AG09309 (cell line): ENCODE data around the gene MUCL3.
"Not testable (repeated sequence)": the region's sequence is repeated elsewhere in the genome, so short reads cannot be mapped to it uniquely, and the experiment has no call there.

Source experiments
- DNase-seq: peaks from one replicate; pipeline ENCODE4 v3.0.0-alpha.2; 2010; ENCODE audit warnings: low read depth
- H3K4me3 ChIP-seq: 2 replicates; pipeline ENCODE4 v1.5.1; 2011; ENCODE audit warnings: mild to moderate bottlenecking, low read depth, low read length, moderate library complexity; ENCODE audit not compliant: control insufficient read depth
- TF ChIP-seq, protein P1 (sequence below): IDR thresholded peaks from 2 replicates; pipeline ENCODE4 v1.5.1; 2011; ENCODE audit warnings: mild to moderate bottlenecking, low read depth, low read length, inconsistent platforms; ENCODE audit not compliant: insufficient read depth, control insufficient read depth; ENCODE audit errors: missing control alignments

MUCL3 gene

DNA sequence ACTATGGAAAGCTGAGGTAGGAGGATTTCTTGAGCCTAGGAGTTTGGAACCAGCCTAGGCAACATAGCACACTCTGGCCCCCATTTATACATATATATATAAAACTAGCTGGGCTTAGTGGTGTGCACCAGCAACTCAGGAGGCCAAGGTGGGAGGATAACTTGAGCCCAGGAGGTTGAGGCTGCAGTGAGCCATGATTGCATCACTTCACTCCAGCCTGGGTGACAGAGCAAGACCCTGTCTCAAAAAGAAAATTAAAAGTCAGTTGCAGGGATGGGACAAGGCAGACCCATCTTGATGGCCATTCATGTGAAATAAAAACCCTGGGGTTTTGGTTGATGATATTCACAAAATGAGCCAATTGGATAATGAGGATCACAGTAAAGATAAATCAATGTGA is 39.3 kb upstream of the MUCL3 start:
- no peak for DNase-seq
- no peak overlapping the region for H3K4me3 ChIP-seq
- TF ChIP-seq, protein P1, sequence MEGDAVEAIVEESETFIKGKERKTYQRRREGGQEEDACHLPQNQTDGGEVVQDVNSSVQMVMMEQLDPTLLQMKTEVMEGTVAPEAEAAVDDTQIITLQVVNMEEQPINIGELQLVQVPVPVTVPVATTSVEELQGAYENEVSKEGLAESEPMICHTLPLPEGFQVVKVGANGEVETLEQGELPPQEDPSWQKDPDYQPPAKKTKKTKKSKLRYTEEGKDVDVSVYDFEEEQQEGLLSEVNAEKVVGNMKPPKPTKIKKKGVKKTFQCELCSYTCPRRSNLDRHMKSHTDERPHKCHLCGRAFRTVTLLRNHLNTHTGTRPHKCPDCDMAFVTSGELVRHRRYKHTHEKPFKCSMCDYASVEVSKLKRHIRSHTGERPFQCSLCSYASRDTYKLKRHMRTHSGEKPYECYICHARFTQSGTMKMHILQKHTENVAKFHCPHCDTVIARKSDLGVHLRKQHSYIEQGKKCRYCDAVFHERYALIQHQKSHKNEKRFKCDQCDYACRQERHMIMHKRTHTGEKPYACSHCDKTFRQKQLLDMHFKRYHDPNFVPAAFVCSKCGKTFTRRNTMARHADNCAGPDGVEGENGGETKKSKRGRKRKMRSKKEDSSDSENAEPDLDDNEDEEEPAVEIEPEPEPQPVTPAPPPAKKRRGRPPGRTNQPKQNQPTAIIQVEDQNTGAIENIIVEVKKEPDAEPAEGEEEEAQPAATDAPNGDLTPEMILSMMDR = no peak

DNA sequence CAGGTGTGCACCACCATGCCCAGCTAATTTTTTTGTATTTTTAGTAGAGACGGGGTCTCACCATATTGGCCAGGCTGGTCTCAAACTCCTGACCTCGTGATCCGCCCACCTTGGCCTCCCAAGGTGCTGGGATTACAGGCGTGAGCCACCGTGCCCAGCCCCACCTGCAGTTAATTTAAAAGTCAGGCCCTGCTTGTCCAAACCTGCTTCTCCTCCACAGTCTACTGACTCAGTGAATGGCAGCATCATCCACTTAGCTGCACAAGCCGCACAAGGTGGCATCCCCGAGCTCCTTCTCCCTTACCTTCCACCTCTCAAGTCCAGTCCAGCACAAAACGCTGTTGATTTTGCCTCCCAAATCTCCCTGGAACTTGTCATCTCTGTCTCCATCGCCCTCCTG is 38.6 kb upstream of the MUCL3 start:
- not testable (repeated sequence) for DNase-seq, H3K4me3 ChIP-seq

- no peak overlapping the region for H3K4me3 ChIP-seq
- no peak for DNase-seq
- TF ChIP-seq, protein P1 = no peak
Observed at GRCh38 chr6:30902709-30903108, 38.1 kb upstream of the MUCL3 start.

DNA sequence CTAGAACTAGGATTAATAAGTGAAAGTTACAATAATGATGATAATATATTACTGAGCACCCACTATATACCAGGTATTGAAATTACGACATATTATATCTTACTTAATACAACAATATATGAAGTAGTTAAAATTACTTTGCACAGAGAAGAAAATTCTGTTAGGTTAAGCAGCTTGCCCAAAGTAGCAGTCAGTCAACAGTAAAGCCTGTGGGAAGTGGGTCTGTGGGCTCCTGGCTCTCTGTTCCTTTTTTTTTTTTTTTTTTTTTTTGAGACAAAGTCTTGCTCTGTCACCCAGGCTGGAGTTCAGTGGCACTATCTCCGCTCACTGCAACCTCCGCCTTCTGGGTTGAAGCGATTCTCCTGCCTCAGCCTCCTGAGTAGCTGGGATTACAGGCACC is 37.5 kb upstream of the MUCL3 start:
- DNase-seq = no peak
- H3K4me3 ChIP-seq = no peak overlapping the region
- TF ChIP-seq, protein P1 = no peak

DNA sequence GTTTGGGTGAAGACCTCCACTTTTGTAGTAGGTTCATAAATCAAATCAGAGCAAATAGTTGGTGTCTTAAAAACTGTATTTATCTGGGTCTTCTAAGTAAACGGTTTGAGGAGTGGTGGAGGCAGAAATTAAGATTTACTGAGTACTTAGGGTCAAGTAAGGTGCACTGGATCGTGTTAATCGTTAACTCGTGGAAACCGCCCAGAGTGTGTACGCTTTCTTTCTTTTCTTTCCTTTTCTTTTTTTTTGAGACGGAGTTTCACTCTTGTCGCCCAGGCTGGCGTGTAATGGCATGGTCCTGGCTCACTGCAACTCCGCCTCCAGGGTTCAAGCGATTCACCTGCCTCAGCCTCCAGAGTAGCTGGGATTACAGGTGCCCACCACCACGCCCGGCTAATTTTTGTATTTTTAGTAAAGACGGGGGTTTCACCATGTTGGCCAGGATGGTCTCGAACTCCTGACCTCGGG is 33.4 kb upstream of the MUCL3 start:
- peak overlapping the region; percentile 91 for H3K4me3 ChIP-seq
- not testable (repeated sequence) for DNase-seq

DNA sequence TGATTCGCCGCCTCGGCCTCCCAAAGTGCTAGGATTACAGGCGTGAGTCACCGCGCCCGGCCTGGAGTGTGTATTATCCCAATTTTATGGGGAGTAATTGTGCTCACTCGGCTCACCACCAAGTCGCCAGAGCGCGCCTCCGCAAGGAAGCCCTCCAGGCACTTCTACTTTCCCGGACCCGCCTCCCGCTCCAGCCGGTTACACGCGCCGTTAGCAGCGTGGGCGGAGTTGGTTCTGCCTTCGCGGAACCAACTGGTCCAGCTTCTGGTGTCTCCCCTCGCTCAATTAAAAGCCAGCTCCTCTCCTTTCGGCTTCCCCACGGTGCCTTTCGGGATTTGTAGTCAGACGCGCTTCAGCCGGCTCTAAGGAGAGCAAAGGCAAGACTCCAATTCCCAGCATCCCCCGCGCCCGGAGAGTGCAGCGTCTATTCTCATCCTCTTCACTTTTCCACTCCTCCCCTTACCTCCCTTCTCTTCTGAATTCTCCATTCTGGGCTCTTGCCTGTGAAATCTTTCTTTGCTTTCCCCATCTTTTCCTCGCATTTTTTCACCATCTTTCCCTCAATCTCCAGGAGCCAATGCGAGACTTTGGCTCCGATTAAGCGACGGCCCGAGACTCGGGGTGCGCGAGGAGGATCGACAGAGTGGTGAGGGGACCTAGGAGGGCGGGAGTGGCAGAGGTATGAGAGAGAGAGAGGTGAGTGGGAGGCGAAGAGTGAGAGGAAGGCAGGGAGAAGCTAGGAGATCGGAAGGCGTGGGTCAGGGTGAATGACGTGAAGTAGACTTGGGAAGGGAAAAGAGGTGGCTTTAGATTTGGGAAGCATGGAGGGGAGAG is 32.8 kb upstream of the MUCL3 start, which contains the start of gene GTF2H4:
GTF2H4 (plus strand) TSS at position 450 of the 834 bp plus-strand sequence.
- TF ChIP-seq, protein P1 = no peak
- peak within 1 kb of the TSS; percentile 91 for H3K4me3 ChIP-seq
- peak; percentile 96 for DNase-seq

GRCh38 chr6:30908700-30909099 is 32.1 kb upstream of the MUCL3 start:
- no peak for DNase-seq
- peak overlapping the region; percentile 91 for H3K4me3 ChIP-seq
- TF ChIP-seq, protein P1 = no peak

- DNase-seq, H3K4me3 ChIP-seq: not testable (repeated sequence)
Observed at GRCh38 chr6:30910473-30910872, 30.3 kb upstream of the MUCL3 start.
